AG08396 (cell line): Measurements from ENCODE around the gene POFUT1.
A peak's percentile ranks its signal among the peaks of the same experiment; 100 is the strongest.

Experiments
- DNase-seq: peaks from one replicate; pipeline ENCODE4 v3.0.0; 2012; ENCODE audit warnings: low spot score, mixed read lengths

The POFUT1 gene

DNA sequence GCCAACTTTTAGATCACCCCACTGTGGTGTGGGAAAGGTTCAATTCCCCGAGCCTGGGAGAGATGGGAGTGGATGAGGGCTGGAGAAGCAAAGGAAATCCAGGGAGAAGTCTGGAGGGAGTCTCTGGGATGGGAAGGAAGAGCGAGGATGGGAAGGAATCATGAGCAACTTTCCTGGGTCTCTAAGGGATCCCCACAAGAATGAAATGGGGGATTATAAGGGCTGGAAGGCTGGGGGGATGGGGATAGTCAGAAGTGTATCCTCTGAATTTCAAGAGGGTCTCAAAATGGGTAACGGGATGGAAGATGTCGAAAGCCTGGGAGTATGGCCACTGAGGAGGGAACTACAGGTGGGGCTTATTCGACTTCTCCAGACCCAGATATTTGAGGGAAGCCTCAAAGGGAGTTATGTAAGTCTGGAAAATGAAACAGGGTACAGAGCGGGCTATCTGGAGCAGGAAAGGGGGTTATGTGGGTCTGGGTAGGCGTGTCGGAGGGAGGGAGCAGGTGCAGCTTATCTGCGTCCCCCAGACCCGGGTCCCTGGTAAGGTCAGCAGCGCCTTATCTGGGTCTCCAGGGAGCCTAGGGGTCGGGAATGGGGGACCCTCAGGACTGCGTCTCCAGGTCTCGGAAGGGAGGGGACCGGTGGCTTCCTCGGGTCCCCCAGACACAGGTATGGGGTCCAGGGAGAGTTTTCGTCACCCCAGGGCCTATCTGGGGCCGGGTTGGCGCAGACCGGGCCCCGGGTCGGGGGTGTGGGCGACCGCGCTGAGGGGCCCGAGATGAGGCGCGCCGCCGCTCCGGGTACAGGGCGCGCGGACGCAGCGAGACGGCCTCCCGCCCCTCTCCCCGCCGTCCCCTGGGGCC, 687 bp upstream of the POFUT1 start:
- peak; percentile 36 for DNase-seq

DNA sequence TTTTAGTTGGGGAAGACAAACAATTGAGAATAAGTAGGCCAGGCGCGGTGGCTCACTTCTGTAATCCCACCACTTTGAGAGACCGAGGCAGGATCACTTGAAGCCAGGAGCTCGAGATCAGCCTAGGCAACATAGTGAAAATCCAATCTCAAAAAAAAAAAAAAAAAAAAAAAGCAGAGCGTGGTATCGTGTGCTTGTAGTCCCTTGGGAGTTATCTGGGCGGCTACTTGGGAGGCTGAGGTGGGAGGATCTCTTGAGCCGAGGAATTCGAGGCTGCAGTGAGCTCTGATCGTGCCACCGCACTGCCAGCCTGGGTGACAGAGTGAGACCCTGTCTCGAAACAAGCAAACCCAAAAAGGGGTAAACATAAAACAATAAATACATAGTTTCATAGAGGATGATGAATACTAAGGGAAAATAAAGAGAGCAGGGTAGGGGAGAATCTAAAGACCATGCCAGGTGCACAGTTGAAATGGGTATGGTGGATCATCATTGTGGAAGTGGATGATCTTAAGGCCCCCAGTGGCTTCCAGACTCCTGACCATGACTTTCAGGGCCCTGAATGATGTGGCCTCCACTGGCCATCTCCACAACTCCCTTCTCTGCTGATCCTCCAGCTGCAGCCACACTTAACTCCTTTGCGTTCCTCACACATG, 947 bp downstream of the POFUT1 start:
- DNase-seq, result no peak

DNA sequence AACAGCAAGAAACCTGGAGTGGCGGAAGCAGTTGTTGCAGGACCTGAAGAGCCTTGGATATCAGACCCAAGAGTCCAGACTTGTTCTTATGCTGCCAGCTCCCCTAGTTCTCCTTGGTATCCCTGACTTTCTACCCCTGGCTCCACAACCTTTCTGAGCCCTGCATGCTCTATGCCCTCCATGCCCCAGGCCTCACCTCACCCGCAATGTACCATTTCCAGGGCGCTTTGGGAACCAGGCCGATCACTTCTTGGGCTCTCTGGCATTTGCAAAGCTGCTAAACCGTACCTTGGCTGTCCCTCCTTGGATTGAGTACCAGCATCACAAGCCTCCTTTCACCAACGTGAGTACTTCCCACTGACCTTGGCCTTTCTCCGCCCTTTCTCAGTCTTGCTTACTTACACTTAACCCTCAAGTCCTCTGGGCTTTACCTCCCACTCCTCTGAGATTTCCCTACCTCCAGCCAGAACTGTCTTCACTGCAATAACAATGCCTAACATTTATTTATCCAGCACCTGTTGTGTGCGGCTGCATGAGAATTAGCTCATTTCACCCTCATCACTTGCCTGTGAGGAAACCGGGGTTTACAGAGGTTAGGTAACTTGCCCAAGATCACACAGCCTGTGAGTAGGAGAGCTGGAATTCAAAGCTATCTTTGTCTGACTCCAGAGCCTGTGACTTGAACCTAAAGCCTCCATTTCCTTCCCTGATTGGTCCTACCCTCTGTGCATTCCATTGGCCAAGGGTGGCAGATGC, 2.3 kb downstream of the POFUT1 start:
- no peak for DNase-seq

DNA sequence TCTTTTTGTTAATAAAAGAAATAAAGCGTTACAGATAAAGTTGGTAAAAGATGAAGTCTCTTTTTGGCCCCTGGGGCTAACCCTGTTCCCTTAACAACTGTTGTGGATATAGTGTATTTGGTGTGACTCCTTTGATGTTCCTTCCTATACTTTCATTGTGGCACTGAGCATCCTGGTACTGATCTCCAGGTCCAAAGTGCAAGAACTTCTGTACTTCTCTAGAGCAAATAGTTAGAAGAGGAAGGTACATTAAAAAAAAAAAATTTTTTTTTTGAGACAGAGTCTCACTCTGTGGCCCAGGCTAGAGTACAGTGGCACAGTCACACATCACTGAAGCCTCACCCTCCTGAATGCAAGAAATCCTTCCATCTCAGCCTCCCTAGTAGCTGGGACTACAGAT, 6.2 kb downstream of the POFUT1 start:
- DNase-seq, result no peak

DNA sequence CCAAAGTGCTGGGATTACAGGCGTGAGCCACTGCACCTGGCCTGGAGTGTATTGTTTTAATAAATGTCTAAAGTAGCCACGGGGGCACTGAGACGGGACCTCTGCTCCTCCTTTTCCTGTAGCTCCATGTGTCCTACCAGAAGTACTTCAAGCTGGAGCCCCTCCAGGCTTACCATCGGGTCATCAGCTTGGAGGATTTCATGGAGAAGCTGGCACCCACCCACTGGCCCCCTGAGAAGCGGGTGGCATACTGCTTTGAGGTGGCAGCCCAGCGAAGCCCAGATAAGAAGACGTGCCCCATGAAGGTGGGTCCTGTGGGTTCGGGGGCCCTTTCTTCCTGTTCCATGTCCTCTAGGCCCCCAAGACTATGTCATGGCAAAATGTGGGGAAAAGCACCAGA, 7.5 kb downstream of the POFUT1 start:
- no peak for DNase-seq

DNA sequence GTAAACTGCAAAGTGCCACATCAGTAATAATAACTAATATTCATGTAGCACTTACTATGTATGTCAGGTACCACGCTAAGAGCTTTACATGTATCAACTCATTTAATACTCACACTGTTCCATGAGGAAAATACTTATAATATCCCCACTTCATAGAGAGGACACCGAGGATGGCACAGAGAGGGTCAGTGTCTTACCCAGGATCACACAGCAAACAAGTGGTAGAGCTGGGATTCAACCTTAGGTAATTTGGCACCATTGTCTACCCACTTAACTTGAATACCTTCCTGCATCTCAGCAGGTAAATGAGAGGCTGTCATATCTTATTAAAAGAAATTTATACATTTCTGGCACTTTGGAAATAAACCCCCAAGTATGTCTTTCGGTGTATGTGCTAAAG, 8.0 kb downstream of the POFUT1 start:
- no peak for DNase-seq

- no peak for DNase-seq
Observed at GRCh38 chr20:32216179-32217142, 8.8 kb downstream of the POFUT1 start.

DNA sequence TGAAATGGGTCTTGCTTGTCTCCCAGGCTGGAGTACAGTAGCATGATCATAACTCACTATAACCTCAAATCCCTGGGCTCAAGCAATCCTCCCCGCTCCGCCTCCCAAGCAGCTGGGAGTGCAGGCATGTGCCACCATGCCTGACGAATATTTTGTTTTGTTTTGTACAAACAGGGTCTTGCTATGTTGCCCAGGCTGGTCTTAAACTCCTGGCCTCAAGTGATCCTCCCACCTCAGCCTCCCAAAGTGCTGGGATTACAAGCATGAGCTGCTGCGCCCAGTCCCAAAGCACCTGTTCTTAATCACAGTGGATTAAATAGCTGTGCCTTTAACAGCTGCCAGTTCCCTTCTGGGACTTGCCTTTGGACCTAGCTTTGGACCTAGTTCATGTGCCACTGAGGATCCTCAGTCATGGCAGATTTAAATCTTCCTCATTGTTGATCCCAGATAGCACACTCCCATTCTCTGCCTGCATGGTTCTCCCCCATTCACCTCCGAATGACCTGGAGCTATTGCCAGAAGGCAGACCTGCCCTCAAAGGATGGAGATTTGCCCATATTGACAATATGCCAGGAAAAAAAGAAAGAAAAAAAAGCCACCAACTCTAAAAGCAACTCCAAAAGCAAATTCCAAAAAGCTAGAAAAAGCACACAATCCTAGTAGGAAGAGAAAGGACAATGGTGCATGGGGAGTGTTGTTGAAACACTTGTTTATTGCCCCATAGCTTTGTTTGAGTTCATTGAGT, 10.6 kb downstream of the POFUT1 start:
- no peak for DNase-seq

- DNase-seq, result no peak
Observed at GRCh38 chr20:32224463-32224862, 16.8 kb downstream of the POFUT1 start.

DNA sequence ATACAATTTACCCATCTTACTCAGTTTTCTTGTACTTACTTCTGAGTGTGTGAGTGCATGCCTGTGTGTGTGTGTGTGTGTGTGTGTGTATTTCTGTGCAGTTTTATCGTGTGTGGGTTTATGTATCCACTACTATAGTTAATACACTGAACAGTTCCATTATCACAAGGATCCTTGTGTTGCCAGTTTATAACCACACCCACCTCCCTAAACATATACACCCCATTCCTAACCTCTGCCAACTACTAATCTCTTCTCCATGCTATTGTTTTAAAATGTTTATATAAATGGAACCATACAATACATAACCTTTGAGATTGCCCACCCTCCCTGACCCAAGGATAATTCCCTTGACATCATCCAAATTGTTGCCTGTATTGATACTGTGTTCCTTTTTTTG, 18.7 kb downstream of the POFUT1 start:
- no peak for DNase-seq

DNA sequence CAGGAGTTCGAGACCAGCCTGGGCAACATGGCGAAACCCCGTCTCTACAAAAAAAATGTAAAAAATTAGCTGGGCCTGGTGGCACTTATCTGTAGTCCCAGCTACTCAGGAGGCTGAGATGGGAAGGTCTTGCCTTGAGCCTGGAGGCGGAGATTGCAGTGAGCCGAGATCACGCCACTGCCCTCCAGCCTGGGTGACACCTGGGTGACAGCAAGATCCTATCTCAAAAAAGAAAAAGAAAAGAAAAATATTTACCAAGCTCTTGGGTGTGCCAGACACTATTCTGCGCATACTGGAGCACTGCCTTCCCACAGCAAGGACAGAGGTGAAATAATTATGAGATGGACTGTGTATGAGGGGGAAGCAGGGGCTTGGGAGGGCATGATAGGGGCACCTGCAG, 19.6 kb downstream of the POFUT1 start:
- DNase-seq, result no peak

- no peak for DNase-seq
Observed at GRCh38 chr20:32227744-32228688, 20.3 kb downstream of the POFUT1 start.

DNA sequence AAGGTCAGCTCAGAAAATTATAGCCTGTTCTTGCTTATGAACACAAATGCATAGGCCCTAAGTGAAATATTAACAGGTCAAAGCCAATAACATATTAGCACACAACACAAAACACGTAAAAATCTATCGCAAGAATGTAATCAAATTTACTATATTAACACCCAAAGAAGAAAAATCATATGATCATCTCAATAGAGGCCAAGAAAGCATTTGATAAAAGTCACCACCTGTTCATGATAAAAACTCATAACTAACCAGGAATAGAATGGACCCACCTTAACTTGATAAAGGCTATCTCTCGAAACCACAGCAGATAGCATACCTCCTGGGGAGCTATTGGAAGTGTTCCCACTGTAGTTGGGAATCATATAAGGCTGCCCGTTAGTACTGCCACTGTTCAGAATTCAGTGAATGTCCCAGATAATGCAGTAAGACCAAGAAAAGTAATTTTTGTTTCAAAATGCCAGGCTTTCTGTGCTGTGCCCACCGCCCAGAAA, 21.6 kb downstream of the POFUT1 start:
- DNase-seq, result no peak

- DNase-seq, result no peak
Observed at GRCh38 chr20:32230707-32231106, 23.0 kb downstream of the POFUT1 start.

GRCh38 chr20:32231245-32231644, 23.6 kb downstream of the POFUT1 start:
- DNase-seq, result no peak

- DNase-seq, result no peak
Observed at GRCh38 chr20:32231847-32232246, 24.2 kb downstream of the POFUT1 start.

DNA sequence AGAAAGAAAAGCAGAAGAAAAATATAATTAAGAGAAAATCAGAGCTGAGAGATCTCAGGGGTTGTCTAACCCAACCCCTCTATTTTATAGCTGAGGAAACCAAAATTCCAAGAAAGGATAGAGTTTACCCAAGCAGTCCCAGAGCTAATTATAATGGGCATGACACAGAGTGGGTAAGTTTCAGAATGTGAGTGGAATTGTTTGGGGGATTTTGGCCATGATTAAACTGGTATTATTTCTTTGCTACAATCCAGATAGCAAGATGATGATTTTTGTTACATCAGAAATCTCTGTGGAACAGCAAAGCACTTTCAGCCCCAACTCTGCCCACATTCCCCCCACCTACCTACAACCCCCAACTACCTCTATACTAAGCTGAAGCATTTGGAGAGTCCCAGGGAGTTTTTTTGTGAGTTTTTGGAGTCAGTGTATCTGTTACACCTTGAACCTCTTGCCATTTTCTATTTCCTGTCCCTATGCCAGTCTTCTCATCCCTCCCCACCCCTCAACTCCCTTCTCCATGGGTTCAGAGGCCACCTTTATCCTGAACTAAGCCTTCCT, 24.7 kb downstream of the POFUT1 start:
- DNase-seq, result no peak

GRCh38 chr20:32233286-32233685, 25.6 kb downstream of the POFUT1 start:
- no peak for DNase-seq

DNA sequence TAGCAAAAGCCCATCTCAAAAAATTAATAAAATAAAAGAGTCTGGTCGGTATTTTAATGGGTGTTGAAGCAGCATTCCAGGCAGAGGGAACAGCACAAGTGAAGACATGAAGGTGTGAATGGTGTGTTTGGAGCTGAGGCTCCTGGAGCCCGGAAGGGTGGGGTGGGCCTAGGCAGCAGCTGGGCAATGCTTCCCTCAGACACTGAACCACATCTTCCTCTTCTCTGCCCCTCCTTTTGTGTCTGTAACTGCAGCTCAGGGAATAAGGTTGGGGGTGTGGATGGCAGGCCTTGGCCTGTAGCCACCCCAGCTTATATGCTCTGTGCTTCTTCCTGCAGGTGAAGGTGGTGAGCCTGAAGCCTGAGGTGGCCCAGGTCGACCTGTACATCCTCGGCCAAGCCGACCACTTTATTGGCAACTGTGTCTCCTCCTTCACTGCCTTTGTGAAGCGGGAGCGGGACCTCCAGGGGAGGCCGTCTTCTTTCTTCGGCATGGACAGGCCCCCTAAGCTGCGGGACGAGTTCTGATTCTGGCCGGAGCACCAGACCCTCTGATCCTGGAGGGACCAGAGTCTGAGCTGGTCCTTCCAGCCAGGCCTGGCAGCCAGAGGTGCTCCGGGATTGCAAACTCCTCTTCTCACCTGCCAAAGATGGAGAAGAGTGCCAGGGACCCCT, 26.6 kb downstream of the POFUT1 start:
- no peak for DNase-seq
